K562 (cell line): ENCODE data around the gene BOD1L2. TPM values are rescaled to one million over a fixed set of nuclear protein-coding genes. Genes with fewer than 3 reads are reported as not detected.

Experiments
- BRF1 ChIP-seq: IDR thresholded peaks from 3 replicates; pipeline ENCODE4 v1.6.1; 2011; ENCODE audit warnings: borderline replicate concordance, mild to moderate bottlenecking; ENCODE audit not compliant: insufficient read length; ENCODE audit errors: extremely low read depth
- HDGF ChIP-seq: fragments of 450-650 bp; IDR thresholded peaks from 2 replicates; pipeline ENCODE4 v1.6.1; 2016
- JUN ChIP-seq, 2 experiments: sonication (generic) in 1 of 2; formaldehyde crosslinking in 1 of 2; IDR thresholded peaks; 2 replicates each; pipeline versions ENCODE4 v1.6.1 to v1.8.0; 2012 to 2022; ENCODE audit warnings: borderline replicate concordance in 2 of 2, mild to moderate bottlenecking in 2 of 2, improper control_type of control experiment in 1 of 2, low read depth in 1 of 2, low read length in 1 of 2, missing genetic modification reagents in 1 of 2
- MTA2 ChIP-seq: fragments of 450-650 bp; IDR thresholded peaks from 2 replicates; pipeline ENCODE4 v1.6.1; 2016; ENCODE audit warnings: low read depth
- MTF1 ChIP-seq: fragments of 250-450 bp; sonication (Bioruptor Pico); IDR thresholded peaks from 2 replicates; pipeline ENCODE4 v1.9.0; 2021; ENCODE audit warnings: moderate library complexity, mild to moderate bottlenecking, inconsistent platforms, borderline replicate concordance
- NEUROD1 ChIP-seq: fragments of 150-350 bp; IDR thresholded peaks from 2 replicates; pipeline ENCODE4 v1.6.1; 2014; ENCODE audit warnings: borderline replicate concordance, low read length, low read depth; ENCODE audit not compliant: partially characterized antibody
- RBM14 ChIP-seq: fragments of 200-400 bp; formaldehyde crosslinking; IDR thresholded peaks from 2 replicates; pipeline ENCODE4 v1.6.1; 2018; ENCODE audit warnings: low read depth, mild to moderate bottlenecking, low read length, moderate library complexity, borderline replicate concordance; ENCODE audit not compliant: insufficient read depth
- SREBF1 ChIP-seq: fragments of 150-350 bp; IDR thresholded peaks from 2 replicates; pipeline ENCODE4 v1.6.1; 2014; ENCODE audit warnings: antibody characterized with exemption, low read depth, low read length, borderline replicate concordance
- TAF15 ChIP-seq: fragments of 200-400 bp; formaldehyde crosslinking; IDR thresholded peaks from 2 replicates; pipeline ENCODE4 v1.6.1; 2017; ENCODE audit warnings: mild to moderate bottlenecking, low read depth, low read length, moderate library complexity
- ZNF766 ChIP-seq: fragments of 200-800 bp; sonication (Bioruptor generic); conservative IDR thresholded peaks from 2 replicates; pipeline ENCODE4 v1.6.1; 2016; ENCODE audit warnings: missing genetic modification characterization, missing compliant biosample characterization
- polyA plus RNA-seq, 8 experiments: library from polyadenylated mRNA; depleted of rRNA in 4 of 8; stranded (reverse) in 5 of 8; unstranded in 3 of 8; fragments of >200 nt; fragmentation: Nextera tagmentation in 2 of 8; fragmentation: Illumina TruSeq in 1 of 8; extraction: Ambion mirVana in 2 of 8; extraction: Trizol in 1 of 8; gene quantifications; 2 replicates each; pipeline versions ENCODE4 v1.2.1 to v1.2.3, GENCODE V29; 2011 to 2014; ENCODE audit warnings: inconsistent platforms in 1 of 8, missing spikeins in 1 of 8
- total RNA-seq, 7 experiments: library from RNA; depleted of rRNA in 6 of 7; stranded (reverse); fragments of >200 nt in 6 of 7; fragmentation: Illumina TruSeq in 2 of 7; extraction: Trizol in 2 of 7; gene quantifications; 2 replicates each; pipeline versions ENCODE4 v1.2.1 to v1.2.3, GENCODE V29; 2011 to 2021; ENCODE audit warnings: low replicate concordance in 1 of 7
- TF ChIP-seq, protein P1 (sequence below): fragments of 250-450 bp; sonication (Bioruptor Pico); IDR thresholded peaks from 2 replicates; pipeline ENCODE4 v1.5.1; 2021; ENCODE audit warnings: mild to moderate bottlenecking
- TF ChIP-seq, protein P2 (sequence below): sonication (generic); formaldehyde crosslinking; IDR thresholded peaks from 2 replicates; pipeline ENCODE4 v1.8.0; 2022; ENCODE audit warnings: mild to moderate bottlenecking, missing genetic modification reagents
- TF ChIP-seq, protein P3 (sequence below): fragments of 250-450 bp; sonication (Bioruptor Pico); IDR thresholded peaks from 2 replicates; pipeline ENCODE4 v1.8.0; 2022; ENCODE audit warnings: inconsistent platforms, mild to moderate bottlenecking, moderate library complexity, borderline replicate concordance
- TF ChIP-seq, protein P4 (sequence below): sonication (generic); formaldehyde crosslinking; IDR thresholded peaks from 2 replicates; pipeline ENCODE4 v1.8.0; 2023; ENCODE audit warnings: mild to moderate bottlenecking, missing genetic modification reagents
- TF ChIP-seq, protein P5 (sequence below): sonication (generic); formaldehyde crosslinking; IDR thresholded peaks from 2 replicates; pipeline ENCODE4 v1.8.1; 2022; ENCODE audit warnings: missing genetic modification reagents

BOD1L2 gene
- total and polyA plus RNA-seq, 9 of the 15 experiments (the other 6 are each of a cell fraction or from before 2014, with no cell fraction given), result 0.03 TPM; not detected in 8

DNA sequence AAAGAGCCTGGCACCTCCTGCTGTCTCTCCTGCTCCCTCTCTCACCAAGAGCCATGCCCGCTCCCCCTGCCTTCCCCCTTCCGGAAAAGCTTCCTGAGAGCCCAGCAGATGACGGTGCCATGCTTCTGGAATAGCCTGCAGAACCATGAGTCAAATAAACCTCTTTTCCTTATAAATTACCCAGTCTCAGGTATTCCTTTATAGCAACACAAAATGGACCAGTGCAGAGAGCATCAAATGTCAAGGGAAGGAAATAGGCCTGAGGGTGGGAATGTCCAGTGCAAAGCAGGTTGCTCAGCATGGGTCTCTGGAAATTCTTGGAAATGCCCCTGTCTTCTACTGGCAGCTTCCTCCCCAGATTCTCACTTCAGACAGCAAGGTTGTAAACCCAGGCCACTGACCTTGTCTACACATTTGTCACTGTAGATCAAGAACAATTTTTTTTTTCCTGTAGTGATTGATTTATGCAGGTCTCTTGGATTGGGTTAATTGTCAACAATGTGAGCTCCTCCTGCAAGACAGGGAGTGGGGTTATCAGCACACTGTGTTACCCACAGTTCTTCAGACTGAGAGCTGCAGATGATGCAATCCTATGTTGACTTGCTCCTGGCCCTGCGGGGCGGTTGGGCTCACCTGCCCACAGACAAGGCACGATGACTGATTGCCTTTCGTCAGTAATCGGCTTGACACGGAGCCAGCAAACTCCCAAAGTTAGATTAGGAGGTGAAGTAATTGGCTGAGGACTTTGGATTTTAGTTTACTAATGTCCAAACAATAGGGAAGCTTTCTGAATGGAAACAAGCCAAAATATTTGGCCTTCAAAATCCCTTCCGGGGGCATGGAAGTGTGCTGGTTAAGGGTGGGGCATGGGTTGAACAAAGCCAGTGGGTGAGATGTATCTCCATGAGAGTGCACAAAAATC, 5.4 kb upstream of the BOD1L2 start (continued):
- TF ChIP-seq, protein P1, sequence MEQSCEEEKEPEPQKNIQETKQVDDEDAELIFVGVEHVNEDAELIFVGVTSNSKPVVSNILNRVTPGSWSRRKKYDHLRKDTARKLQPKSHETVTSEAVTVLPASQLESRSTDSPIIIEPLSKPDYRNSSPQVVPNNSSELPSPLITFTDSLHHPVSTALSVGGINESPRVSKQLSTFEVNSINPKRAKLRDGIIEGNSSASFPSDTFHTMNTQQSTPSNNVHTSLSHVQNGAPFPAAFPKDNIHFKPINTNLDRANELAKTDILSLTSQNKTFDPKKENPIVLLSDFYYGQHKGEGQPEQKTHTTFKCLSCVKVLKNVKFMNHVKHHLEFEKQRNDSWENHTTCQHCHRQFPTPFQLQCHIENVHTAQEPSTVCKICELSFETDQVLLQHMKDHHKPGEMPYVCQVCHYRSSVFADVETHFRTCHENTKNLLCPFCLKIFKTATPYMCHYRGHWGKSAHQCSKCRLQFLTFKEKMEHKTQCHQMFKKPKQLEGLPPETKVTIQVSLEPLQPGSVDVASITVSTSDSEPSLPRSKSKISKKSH, result no peak
- no peak for TF ChIP-seq SREBF1
- no peak for TF ChIP-seq BRF1
- TF ChIP-seq MTA2, result no peak
- no peak for TF ChIP-seq HDGF
- peak; percentile 84 for TF ChIP-seq JUN (IDR thresholded peaks at IDR 0.05; ENCODE audit: borderline replicate concordance, low read depth, low read length)
- TF ChIP-seq JUN (CRISPR knock-in tag; IDR thresholded peaks at IDR 0.05; ENCODE audit: borderline replicate concordance), result no peak
- TF ChIP-seq, protein P2, sequence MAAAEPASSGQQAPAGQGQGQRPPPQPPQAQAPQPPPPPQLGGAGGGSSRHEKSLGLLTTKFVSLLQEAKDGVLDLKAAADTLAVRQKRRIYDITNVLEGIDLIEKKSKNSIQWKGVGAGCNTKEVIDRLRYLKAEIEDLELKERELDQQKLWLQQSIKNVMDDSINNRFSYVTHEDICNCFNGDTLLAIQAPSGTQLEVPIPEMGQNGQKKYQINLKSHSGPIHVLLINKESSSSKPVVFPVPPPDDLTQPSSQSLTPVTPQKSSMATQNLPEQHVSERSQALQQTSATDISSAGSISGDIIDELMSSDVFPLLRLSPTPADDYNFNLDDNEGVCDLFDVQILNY (CRISPR knock-in tag), result no peak
- no peak for TF ChIP-seq RBM14
- TF ChIP-seq, protein P3, sequence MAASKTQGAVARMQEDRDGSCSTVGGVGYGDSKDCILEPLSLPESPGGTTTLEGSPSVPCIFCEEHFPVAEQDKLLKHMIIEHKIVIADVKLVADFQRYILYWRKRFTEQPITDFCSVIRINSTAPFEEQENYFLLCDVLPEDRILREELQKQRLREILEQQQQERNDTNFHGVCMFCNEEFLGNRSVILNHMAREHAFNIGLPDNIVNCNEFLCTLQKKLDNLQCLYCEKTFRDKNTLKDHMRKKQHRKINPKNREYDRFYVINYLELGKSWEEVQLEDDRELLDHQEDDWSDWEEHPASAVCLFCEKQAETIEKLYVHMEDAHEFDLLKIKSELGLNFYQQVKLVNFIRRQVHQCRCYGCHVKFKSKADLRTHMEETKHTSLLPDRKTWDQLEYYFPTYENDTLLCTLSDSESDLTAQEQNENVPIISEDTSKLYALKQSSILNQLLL, result no peak
- TF ChIP-seq, protein P4, sequence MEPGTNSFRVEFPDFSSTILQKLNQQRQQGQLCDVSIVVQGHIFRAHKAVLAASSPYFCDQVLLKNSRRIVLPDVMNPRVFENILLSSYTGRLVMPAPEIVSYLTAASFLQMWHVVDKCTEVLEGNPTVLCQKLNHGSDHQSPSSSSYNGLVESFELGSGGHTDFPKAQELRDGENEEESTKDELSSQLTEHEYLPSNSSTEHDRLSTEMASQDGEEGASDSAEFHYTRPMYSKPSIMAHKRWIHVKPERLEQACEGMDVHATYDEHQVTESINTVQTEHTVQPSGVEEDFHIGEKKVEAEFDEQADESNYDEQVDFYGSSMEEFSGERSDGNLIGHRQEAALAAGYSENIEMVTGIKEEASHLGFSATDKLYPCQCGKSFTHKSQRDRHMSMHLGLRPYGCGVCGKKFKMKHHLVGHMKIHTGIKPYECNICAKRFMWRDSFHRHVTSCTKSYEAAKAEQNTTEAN (CRISPR knock-in tag), result no peak
- TF ChIP-seq TAF15, result no peak
- no peak for TF ChIP-seq MTF1 (CRISPR knock-in tag)
- peak; percentile 91 for TF ChIP-seq ZNF766 (CRISPR knock-in tag)
- TF ChIP-seq, protein P5, sequence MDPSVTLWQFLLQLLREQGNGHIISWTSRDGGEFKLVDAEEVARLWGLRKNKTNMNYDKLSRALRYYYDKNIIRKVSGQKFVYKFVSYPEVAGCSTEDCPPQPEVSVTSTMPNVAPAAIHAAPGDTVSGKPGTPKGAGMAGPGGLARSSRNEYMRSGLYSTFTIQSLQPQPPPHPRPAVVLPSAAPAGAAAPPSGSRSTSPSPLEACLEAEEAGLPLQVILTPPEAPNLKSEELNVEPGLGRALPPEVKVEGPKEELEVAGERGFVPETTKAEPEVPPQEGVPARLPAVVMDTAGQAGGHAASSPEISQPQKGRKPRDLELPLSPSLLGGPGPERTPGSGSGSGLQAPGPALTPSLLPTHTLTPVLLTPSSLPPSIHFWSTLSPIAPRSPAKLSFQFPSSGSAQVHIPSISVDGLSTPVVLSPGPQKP (CRISPR knock-in tag), result no peak
- no peak for TF ChIP-seq NEUROD1
